ENCODE data around the gene GDI2. TPM values are rescaled to one million over a fixed set of nuclear protein-coding genes. Genes with fewer than 3 reads are reported as not detected.
A peak's percentile ranks its signal among the peaks of the same experiment; 100 is the strongest.

GDI2 gene
- total RNA-seq, 1 donor from 2014 or later = 402 TPM

GRCh38 chr10:5760515-5760914 is 52.7 kb downstream of the GDI2 start:
- no peak for DNase-seq (ENCODE audit: low read depth)
- TF ChIP-seq CTCF (conservative IDR thresholded peaks at IDR 0.05; ENCODE audit: low read depth, low read length) = no peak
- H3K4me3 ChIP-seq (ENCODE audit: low read depth, low read length) = no peak overlapping the region

GRCh38 chr10:5758927-5759326 is 54.3 kb downstream of the GDI2 start:
- no peak overlapping the region for H3K4me3 ChIP-seq (ENCODE audit: low read depth, low read length)
- no peak for TF ChIP-seq CTCF (conservative IDR thresholded peaks at IDR 0.05; ENCODE audit: low read depth, low read length)
- DNase-seq (ENCODE audit: low read depth) = no peak

GRCh38 chr10:5757766-5758517 is 55.3 kb downstream of the GDI2 start:
- DNase-seq (ENCODE audit: low read depth) = no peak
- no peak for TF ChIP-seq CTCF (conservative IDR thresholded peaks at IDR 0.05; ENCODE audit: low read depth, low read length)
- H3K4me3 ChIP-seq (ENCODE audit: low read depth, low read length) = no peak overlapping the region

GRCh38 chr10:5752301-5752871 is 60.8 kb downstream of the GDI2 start:
- DNase-seq (ENCODE audit: low read depth) = peak; percentile 25
- TF ChIP-seq CTCF (conservative IDR thresholded peaks at IDR 0.05; ENCODE audit: low read depth, low read length) = no peak
- no peak overlapping the region for H3K4me3 ChIP-seq (ENCODE audit: low read depth, low read length)

GRCh38 chr10:5751601-5752253 is 61.5 kb downstream of the GDI2 start:
- no peak for TF ChIP-seq CTCF (conservative IDR thresholded peaks at IDR 0.05; ENCODE audit: low read depth, low read length)
- DNase-seq (ENCODE audit: low read depth) = no peak
- H3K4me3 ChIP-seq (ENCODE audit: low read depth, low read length) = no peak overlapping the region

GRCh38 chr10:5748394-5748803 is 64.8 kb downstream of the GDI2 start:
- TF ChIP-seq CTCF (conservative IDR thresholded peaks at IDR 0.05; ENCODE audit: low read depth, low read length) = no peak
- no peak overlapping the region for H3K4me3 ChIP-seq (ENCODE audit: low read depth, low read length)
- no peak for DNase-seq (ENCODE audit: low read depth)
